ENCODE data around the gene FAM124B.

The FAM124B gene

GRCh38 chr2:224333726-224334482 lies 68.0 kb downstream of the FAM124B start:
- H3K9me3 ChIP-seq (ENCODE audit: control insufficient read depth, insufficient read depth, low read length) = no peaks in the 10 kb centered on the region
- no peak overlapping the region for H3K27ac ChIP-seq (ENCODE audit: low read depth, low read length)
- H3K36me3 ChIP-seq (ENCODE audit: control insufficient read depth, insufficient read depth, low read length) = no peaks in the 10 kb centered on the region
- H3K9ac ChIP-seq (ENCODE audit: low read depth, low read length) = no peak overlapping the region
- no peak overlapping the region for H3K4me3 ChIP-seq (ENCODE audit: low read depth, low read length)
- no peaks in the 10 kb centered on the region for H3K27me3 ChIP-seq (ENCODE audit: control insufficient read depth, insufficient read depth, low read length)
- H3K4me1 ChIP-seq (ENCODE audit: control insufficient read depth, insufficient read depth, low read length) = no peaks in the 10 kb centered on the region

GRCh38 chr2:224331698-224332097 lies 70.2 kb downstream of the FAM124B start:
- H3K4me1 ChIP-seq (ENCODE audit: control insufficient read depth, insufficient read depth, low read length) = no peaks in the 10 kb centered on the region
- no peaks in the 10 kb centered on the region for H3K27me3 ChIP-seq (ENCODE audit: control insufficient read depth, insufficient read depth, low read length)
- H3K9ac ChIP-seq (ENCODE audit: low read depth, low read length) = no peak overlapping the region
- H3K36me3 ChIP-seq (ENCODE audit: control insufficient read depth, insufficient read depth, low read length) = no peaks in the 10 kb centered on the region
- no peak overlapping the region for H3K4me3 ChIP-seq (ENCODE audit: low read depth, low read length)
- H3K9me3 ChIP-seq (ENCODE audit: control insufficient read depth, insufficient read depth, low read length) = no peaks in the 10 kb centered on the region
- no peak overlapping the region for H3K27ac ChIP-seq (ENCODE audit: low read depth, low read length)

- Histone ChIP-seq H3K4me3 (ENCODE audit: low read depth, low read length) (no peak overlapping the region), H3K27ac (ENCODE audit: low read depth, low read length) (no peak overlapping the region), H3K36me3 (ENCODE audit: control insufficient read depth, insufficient read depth, low read length) (no peaks in the 10 kb centered on the region), H3K9me3 (ENCODE audit: control insufficient read depth, insufficient read depth, low read length) (no peaks in the 10 kb centered on the region), H3K4me1 (ENCODE audit: control insufficient read depth, insufficient read depth, low read length) (no peaks in the 10 kb centered on the region), H3K9ac (ENCODE audit: low read depth, low read length) (no peak overlapping the region), H3K27me3 (ENCODE audit: control insufficient read depth, insufficient read depth, low read length) (no peaks in the 10 kb centered on the region)
Measured at GRCh38 chr2:224328798-224329197, 73.1 kb downstream of the FAM124B start.

Measured in HUES48 (cell line).